ENCODE results near the gene CD58. TPM values are rescaled to one million over a fixed set of nuclear protein-coding genes. Genes with fewer than 3 reads are reported as not detected.

Gene CD58
- total and polyA plus RNA-seq, 9 of the 15 experiments (the other 6 are each of a cell fraction or from before 2014, with no cell fraction given): 18.1 to 113 (median 37.4) TPM

DNA sequence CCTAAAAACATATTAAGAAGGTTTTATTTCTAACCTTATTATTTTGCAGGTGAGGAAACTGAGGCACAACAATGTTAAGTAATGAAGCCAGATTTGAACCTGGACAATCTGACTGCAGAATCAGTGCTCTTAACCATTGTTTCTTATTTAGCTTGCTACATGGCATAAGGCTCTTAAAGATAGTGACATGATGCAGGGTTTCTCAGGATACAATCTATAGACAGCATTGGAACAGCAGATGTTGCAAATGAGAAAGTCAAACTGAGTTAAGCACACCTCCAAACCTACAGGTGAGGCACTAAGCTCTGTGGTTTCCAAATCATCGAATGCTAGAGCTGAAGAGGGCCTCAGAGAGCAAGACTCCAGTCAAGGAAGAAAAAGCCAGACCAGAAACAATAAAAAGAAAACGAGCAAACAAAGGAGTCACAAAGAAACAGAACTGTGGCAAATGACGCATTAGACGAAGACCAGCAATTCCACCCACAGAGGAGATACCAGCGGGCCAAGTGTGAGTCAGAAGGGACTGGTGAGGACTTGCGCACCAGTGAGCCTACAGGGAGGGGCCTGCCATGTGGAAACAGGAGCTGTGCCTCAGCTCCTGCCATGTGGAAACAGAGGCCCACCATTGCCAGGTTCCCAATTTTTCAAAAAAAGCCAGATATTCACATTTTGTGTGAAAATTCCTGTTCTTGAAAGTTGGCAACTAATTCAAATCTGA lies 14.4 kb downstream of the CD58 start (continued):
- TF ChIP-seq, protein P1, sequence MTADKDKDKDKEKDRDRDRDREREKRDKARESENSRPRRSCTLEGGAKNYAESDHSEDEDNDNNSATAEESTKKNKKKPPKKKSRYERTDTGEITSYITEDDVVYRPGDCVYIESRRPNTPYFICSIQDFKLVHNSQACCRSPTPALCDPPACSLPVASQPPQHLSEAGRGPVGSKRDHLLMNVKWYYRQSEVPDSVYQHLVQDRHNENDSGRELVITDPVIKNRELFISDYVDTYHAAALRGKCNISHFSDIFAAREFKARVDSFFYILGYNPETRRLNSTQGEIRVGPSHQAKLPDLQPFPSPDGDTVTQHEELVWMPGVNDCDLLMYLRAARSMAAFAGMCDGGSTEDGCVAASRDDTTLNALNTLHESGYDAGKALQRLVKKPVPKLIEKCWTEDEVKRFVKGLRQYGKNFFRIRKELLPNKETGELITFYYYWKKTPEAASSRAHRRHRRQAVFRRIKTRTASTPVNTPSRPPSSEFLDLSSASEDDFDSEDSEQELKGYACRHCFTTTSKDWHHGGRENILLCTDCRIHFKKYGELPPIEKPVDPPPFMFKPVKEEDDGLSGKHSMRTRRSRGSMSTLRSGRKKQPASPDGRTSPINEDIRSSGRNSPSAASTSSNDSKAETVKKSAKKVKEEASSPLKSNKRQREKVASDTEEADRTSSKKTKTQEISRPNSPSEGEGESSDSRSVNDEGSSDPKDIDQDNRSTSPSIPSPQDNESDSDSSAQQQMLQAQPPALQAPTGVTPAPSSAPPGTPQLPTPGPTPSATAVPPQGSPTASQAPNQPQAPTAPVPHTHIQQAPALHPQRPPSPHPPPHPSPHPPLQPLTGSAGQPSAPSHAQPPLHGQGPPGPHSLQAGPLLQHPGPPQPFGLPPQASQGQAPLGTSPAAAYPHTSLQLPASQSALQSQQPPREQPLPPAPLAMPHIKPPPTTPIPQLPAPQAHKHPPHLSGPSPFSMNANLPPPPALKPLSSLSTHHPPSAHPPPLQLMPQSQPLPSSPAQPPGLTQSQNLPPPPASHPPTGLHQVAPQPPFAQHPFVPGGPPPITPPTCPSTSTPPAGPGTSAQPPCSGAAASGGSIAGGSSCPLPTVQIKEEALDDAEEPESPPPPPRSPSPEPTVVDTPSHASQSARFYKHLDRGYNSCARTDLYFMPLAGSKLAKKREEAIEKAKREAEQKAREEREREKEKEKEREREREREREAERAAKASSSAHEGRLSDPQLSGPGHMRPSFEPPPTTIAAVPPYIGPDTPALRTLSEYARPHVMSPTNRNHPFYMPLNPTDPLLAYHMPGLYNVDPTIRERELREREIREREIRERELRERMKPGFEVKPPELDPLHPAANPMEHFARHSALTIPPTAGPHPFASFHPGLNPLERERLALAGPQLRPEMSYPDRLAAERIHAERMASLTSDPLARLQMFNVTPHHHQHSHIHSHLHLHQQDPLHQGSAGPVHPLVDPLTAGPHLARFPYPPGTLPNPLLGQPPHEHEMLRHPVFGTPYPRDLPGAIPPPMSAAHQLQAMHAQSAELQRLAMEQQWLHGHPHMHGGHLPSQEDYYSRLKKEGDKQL (CRISPR knock-in tag; IDR thresholded peaks at IDR 0.05; ENCODE audit: borderline replicate concordance): no peak
- TF ChIP-seq PATZ1 (CRISPR knock-in tag; IDR thresholded peaks at IDR 0.05; ENCODE audit: borderline replicate concordance) (no peak), SMC3 (conservative IDR thresholded peaks at IDR 0.05; ENCODE audit: insufficient read depth, low read depth, low read length) (no peak), PTTG1 (tag; IDR thresholded peaks at IDR 0.05; ENCODE audit: low read depth) (no peak), HDAC6 (IDR thresholded peaks at IDR 0.05; ENCODE audit: low read depth, low read length) (no peak), POLR2AphosphoS5 (IDR thresholded peaks at IDR 0.05; ENCODE audit: control insufficient read depth, insufficient read depth, low read depth, low read length) (no peak), ELF4 (CRISPR knock-in tag; IDR thresholded peaks at IDR 0.05) (no peak), SNAPC5 (CRISPR knock-in tag; IDR thresholded peaks at IDR 0.05) (no peak), XRCC3 (IDR thresholded peaks at IDR 0.05) (no peak), CBX3 (IDR thresholded peaks at IDR 0.05; ENCODE audit: borderline replicate concordance in 1 of 2, low read length in 2 of 2) (peak in 1 of 2 experiments; percentile 61; a peak in 1 of 3 replicates), POLR2H (tag; IDR thresholded peaks at IDR 0.05; ENCODE audit: low read depth) (no peak), MECOM (CRISPR knock-in tag; IDR thresholded peaks at IDR 0.05) (no peak), GABPA (tag; conservative IDR thresholded peaks at IDR 0.05; ENCODE audit: low read depth) (no peak), ELF2 (CRISPR knock-in tag; IDR thresholded peaks at IDR 0.05) (no peak), ZNF232 (CRISPR knock-in tag; IDR thresholded peaks at IDR 0.05) (no peak), MEF2A (IDR thresholded peaks at IDR 0.05; ENCODE audit: control insufficient read depth, low read depth, low read length) (no peak), PCBP2 (IDR thresholded peaks at IDR 0.05; ENCODE audit: low read depth, low read length, poor library complexity, severe bottlenecking) (no peak)
- TF ChIP-seq, protein P2, sequence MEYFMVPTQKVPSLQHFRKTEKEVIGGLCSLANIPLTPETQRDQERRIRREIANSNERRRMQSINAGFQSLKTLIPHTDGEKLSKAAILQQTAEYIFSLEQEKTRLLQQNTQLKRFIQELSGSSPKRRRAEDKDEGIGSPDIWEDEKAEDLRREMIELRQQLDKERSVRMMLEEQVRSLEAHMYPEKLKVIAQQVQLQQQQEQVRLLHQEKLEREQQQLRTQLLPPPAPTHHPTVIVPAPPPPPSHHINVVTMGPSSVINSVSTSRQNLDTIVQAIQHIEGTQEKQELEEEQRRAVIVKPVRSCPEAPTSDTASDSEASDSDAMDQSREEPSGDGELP (CRISPR knock-in tag; IDR thresholded peaks at IDR 0.05; ENCODE audit: borderline replicate concordance): no peak
